ENCODE data around the gene MMP10.

- no peak for TF ChIP-seq CTCF (IDR thresholded peaks at IDR 0.05; ENCODE audit: low read depth, low read length)
- TF ChIP-seq POLR2A (IDR thresholded peaks at IDR 0.05; ENCODE audit: extremely low read depth, insufficient read length): no peak
- TF ChIP-seq MAX (IDR thresholded peaks at IDR 0.05; ENCODE audit: low read depth, low read length): no peak
- TF ChIP-seq MYC (IDR thresholded peaks at IDR 0.05; ENCODE audit: low read depth, low read length): no peak
Measured at GRCh38 chr11:102722821-102723220, 57.6 kb downstream of the MMP10 start.
